ENCODE measurements around the gene ZFP3. TPM values are rescaled to one million over a fixed set of nuclear protein-coding genes. Genes with fewer than 3 reads are reported as not detected.
"Not testable (repeated sequence)": the region's sequence is repeated elsewhere in the genome, so short reads cannot be mapped to it uniquely, and the experiment has no call there.

ZFP3 gene
- total RNA-seq, 1 donor, result 3.6 TPM

DNA sequence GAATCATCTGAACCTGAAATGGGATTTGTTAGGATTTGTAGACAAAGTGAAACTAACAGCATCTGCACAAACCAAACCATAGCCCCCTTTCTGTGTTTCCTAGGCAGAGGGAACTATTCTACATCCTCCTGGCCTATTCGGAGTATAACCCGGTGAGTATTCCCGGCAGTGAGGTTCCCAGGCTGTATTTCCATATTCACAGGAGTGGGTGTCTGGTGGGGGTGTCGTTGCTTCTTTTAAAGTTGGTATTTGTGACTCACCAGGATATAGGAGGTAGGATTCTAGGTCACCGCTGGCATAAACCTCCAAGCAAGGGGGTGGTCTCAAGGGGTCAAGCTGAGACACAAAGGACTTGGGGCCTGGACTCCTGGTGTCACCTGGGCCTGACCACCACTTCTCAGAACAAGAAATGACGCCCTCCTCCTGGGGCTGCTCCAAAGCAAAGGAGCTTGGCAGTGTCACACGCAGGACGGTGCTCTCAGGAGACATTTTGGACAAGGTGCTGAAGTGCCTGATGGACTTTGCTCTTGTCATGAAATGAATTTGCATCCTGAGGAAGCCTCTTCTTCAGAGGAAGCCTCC lies 57.0 kb downstream of the ZFP3 start:
- not testable (repeated sequence) for H3K9me3 ChIP-seq (ENCODE audit: low read depth, low read length); H3K4me1 ChIP-seq (ENCODE audit: insufficient read depth, low read length); H4K20me1 ChIP-seq (ENCODE audit: insufficient read depth, low read length); H2AFZ ChIP-seq (ENCODE audit: low read length); H3K27me3 ChIP-seq (ENCODE audit: insufficient read depth, low read length); H3K27ac ChIP-seq (ENCODE audit: low read depth, low read length); H3K4me3 ChIP-seq (ENCODE audit: insufficient read depth, low read length); H3K4me2 ChIP-seq (ENCODE audit: insufficient read depth, low read length); H3K79me2 ChIP-seq (ENCODE audit: insufficient read depth, low read length); H3K36me3 ChIP-seq (ENCODE audit: insufficient read depth, low read length)
- peak; percentile 67 for DNase-seq (ENCODE audit: insufficient read length, low spot score, missing footprints)

DNA sequence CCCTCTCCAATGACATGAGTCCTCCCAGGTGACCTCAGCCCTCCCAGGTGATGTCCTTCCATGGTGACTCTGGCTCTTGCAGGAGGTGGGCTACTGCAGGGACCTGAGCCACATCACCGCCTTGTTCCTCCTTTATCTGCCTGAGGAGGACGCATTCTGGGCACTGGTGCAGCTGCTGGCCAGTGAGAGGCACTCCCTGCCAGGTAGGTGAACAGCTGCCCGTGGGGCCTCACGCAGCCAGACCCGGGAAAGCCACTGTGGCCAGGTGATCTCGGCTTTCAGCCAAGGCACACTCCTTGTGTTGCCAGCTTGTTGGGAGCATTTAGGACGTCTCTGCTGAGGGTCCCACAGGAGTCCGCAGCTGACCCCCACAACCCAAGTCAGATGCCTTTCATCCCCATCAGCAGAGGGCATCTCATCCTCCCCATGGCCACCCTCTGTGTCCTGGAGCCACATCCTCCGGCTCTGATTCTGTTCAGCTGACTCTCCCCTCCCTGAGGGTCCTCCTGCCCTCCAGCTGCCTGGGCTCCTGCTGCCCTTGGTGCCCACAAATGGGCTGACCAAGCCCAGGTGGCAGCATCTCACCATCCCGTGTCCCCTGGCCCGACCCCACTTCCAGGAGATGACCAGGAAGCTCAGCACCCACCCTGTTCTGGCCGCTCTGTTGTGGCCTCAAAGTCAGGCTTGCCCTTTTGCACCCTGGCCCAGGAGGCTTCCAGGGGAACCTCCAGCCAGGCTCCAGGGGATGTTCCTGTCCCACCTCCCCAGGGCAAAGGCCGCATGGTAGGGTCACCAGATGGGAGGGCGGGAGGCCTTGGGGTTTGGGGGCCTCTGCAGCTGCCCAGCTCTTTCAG lies 57.7 kb downstream of the ZFP3 start:
- Histone ChIP-seq H4K20me1 (ENCODE audit: insufficient read depth, low read length) (no peaks in the 10 kb centered on the region), H3K9me3 (ENCODE audit: low read depth, low read length) (no peaks in the 10 kb centered on the region), H3K4me2 (ENCODE audit: insufficient read depth, low read length) (no peak overlapping the region), H2AFZ (ENCODE audit: low read length) (no peak overlapping the region), H3K4me3 (ENCODE audit: insufficient read depth, low read length) (no peak overlapping the region), H3K4me1 (ENCODE audit: insufficient read depth, low read length) (no peaks in the 10 kb centered on the region), H3K79me2 (ENCODE audit: insufficient read depth, low read length) (no peaks in the 10 kb centered on the region), H3K27me3 (ENCODE audit: insufficient read depth, low read length) (no peaks in the 10 kb centered on the region), H3K36me3 (ENCODE audit: insufficient read depth, low read length) (no peaks in the 10 kb centered on the region), H3K27ac (ENCODE audit: low read depth, low read length) (no peak overlapping the region)
- TF ChIP-seq, protein P1, sequence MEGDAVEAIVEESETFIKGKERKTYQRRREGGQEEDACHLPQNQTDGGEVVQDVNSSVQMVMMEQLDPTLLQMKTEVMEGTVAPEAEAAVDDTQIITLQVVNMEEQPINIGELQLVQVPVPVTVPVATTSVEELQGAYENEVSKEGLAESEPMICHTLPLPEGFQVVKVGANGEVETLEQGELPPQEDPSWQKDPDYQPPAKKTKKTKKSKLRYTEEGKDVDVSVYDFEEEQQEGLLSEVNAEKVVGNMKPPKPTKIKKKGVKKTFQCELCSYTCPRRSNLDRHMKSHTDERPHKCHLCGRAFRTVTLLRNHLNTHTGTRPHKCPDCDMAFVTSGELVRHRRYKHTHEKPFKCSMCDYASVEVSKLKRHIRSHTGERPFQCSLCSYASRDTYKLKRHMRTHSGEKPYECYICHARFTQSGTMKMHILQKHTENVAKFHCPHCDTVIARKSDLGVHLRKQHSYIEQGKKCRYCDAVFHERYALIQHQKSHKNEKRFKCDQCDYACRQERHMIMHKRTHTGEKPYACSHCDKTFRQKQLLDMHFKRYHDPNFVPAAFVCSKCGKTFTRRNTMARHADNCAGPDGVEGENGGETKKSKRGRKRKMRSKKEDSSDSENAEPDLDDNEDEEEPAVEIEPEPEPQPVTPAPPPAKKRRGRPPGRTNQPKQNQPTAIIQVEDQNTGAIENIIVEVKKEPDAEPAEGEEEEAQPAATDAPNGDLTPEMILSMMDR (IDR thresholded peaks at IDR 0.05; ENCODE audit: extremely low read depth, low read depth, low read length), result no peak
- peak; percentile 17 for DNase-seq (ENCODE audit: insufficient read length, low spot score, missing footprints)

DNA sequence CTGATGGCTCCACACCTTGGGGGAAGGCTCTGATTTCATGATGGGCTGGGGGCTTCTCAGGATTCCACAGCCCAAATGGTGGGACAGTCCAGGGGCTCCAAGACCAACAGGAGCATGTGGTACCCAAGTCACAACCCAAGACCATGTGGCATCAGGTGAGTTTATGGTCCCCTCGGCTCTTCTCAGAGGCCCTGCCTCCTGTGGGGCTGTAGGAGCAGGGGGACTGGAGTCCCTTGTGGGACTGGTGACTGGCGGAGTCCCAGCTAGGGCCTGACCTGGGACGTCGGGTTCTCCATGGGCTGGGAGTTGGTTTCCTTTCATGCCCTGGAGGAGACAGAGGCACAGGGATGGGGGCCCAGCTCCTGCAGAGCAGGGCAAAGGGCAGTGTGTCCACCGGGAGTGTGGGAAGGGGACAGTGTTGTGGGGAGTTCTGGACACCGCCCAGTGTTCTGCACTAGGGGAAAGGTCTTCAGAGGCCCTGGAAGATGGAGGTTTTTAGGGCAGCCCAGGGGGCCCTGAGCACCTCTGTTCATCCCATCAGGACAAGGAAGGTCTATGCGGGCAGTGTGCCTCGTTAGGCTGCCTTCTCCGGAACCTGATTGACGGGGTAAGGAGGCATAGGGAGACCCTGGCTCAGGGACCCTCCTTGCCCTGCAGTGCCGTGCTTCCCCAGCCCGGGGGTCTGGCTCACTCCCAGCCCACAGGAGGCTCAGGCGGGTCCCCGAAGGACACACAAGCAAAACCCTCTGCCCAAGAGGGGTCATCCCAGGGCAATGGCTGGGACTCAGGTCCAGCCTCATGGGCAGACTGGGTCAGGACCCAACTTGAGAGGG lies 58.5 kb downstream of the ZFP3 start:
- H2AFZ ChIP-seq (ENCODE audit: low read length); H3K9me3 ChIP-seq (ENCODE audit: low read depth, low read length); H4K20me1 ChIP-seq (ENCODE audit: insufficient read depth, low read length); H3K27me3 ChIP-seq (ENCODE audit: insufficient read depth, low read length); H3K79me2 ChIP-seq (ENCODE audit: insufficient read depth, low read length); H3K36me3 ChIP-seq (ENCODE audit: insufficient read depth, low read length); H3K4me1 ChIP-seq (ENCODE audit: insufficient read depth, low read length); H3K4me2 ChIP-seq (ENCODE audit: insufficient read depth, low read length); H3K27ac ChIP-seq (ENCODE audit: low read depth, low read length); H3K4me3 ChIP-seq (ENCODE audit: insufficient read depth, low read length): not testable (repeated sequence)
- DNase-seq (ENCODE audit: insufficient read length, low spot score, missing footprints), result peak; percentile 49

DNA sequence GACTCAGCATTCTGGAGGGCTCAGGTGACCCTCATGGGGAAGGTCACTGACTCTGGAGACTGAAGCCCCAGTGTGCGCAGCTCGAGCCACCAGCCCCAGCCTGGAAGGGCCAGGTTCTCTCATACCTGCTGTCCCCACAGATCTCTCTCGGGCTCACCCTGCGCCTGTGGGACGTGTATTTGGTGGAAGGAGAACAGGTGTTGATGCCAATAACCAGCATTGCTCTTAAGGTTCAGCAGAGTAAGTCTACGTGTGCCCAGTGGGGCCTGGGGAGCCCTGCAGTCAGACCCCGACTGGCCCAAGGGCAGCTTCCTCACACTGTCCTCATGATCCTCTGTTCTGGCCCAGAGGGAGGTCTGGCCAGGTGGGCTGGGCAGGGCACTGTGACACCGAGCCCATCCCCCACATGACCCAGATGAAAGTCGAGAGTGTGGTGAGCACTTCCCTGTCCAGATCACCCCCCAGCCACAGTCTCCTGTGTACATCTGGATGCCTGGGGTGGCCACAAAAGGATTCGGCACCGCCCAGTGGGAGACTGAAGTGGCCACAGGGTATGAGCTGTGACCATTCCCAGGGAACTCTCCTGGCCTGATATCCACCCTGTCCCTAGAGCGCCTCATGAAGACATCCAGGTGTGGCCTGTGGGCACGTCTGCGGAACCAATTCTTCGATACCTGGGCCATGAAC lies 59.4 kb downstream of the ZFP3 start:
- H3K79me2 ChIP-seq (ENCODE audit: insufficient read depth, low read length); H3K9me3 ChIP-seq (ENCODE audit: low read depth, low read length); H3K4me2 ChIP-seq (ENCODE audit: insufficient read depth, low read length); H2AFZ ChIP-seq (ENCODE audit: low read length); H3K27ac ChIP-seq (ENCODE audit: low read depth, low read length); H3K4me1 ChIP-seq (ENCODE audit: insufficient read depth, low read length); H3K4me3 ChIP-seq (ENCODE audit: insufficient read depth, low read length); H3K27me3 ChIP-seq (ENCODE audit: insufficient read depth, low read length); H3K36me3 ChIP-seq (ENCODE audit: insufficient read depth, low read length); H4K20me1 ChIP-seq (ENCODE audit: insufficient read depth, low read length): not testable (repeated sequence)
- DNase-seq (ENCODE audit: insufficient read length, low spot score, missing footprints), result peak; percentile 41

DNA sequence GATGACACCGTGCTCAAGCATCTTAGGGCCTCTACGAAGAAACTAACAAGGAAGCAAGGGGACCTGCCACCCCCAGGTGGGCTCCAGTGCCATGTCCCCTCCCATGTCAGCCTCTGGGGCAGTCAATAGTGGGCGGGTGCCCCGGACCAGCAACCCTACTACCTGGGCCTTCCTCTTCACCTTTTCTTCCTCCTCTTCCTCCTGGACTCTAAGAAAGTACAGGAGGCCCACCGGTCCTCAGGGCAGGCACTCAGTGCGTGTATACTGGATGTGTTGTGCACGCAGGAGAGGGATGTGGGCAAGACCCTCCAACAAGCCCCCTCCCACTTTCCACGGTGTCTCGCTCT lies 59.9 kb downstream of the ZFP3 start:
- not testable (repeated sequence) for H3K4me2 ChIP-seq (ENCODE audit: insufficient read depth, low read length); H3K36me3 ChIP-seq (ENCODE audit: insufficient read depth, low read length); H3K27me3 ChIP-seq (ENCODE audit: insufficient read depth, low read length); DNase-seq (ENCODE audit: insufficient read length, low spot score, missing footprints); H2AFZ ChIP-seq (ENCODE audit: low read length); H4K20me1 ChIP-seq (ENCODE audit: insufficient read depth, low read length); H3K79me2 ChIP-seq (ENCODE audit: insufficient read depth, low read length); H3K4me3 ChIP-seq (ENCODE audit: insufficient read depth, low read length); H3K4me1 ChIP-seq (ENCODE audit: insufficient read depth, low read length); H3K27ac ChIP-seq (ENCODE audit: low read depth, low read length); H3K9me3 ChIP-seq (ENCODE audit: low read depth, low read length)
